K562 (cell line): ENCODE data around the gene SLC38A1. TPM values are rescaled to one million over a fixed set of nuclear protein-coding genes. Genes with fewer than 3 reads are reported as not detected.

ENCODE experiments used
- ATAC-seq: fragments of 200-7000 bp; cut with Tn5 transposase; 3 replicates; pipeline ENCODE4 v1.9.1; 2020; ENCODE audit warnings: moderate library complexity
- BruUV-seq: library from RNA; stranded (reverse); fragments of 400-500 nt; replicated peaks from 2 replicates; lab custom pipeline; 2021; lab: Mats Ljungman, UMichigan
- CTCF ChIA-PET: fragments of 300-600 bp; formaldehyde crosslinking; extraction: SDS; loops from one replicate; lab custom pipeline; 2021; ENCODE audit warnings: low intra/inter-chr PET ratio; lab: Yijun Ruan, JAX
- POLR2A ChIA-PET: fragments of 300-600, 350-650 bp; sonication (Branson Sonifier 250); formaldehyde crosslinking; extraction: SDS; loops from one replicate; lab custom pipeline; 2021; ENCODE audit warnings: antibody characterized with exemption, inconsistent platforms; lab: Yijun Ruan, JAX
- DNase-seq, 4 experiments: peaks; one replicate each; pipeline versions ENCODE4 v3.0.0 to v3.0.0-alpha.2; 2011 to 2018; ENCODE audit warnings: low spot score in 3 of 4, mixed read lengths in 3 of 4; ENCODE audit errors: extremely low read depth in 1 of 4
- FAIRE-seq: peaks from 2 replicates; lab custom pipeline; 2011; peaks lifted over from hg19 to GRCh38; lab: Jason Lieb, UNC
- H2AFZ ChIP-seq: 2 replicates; pipeline ENCODE4 v1.6.0; 2011; ENCODE audit warnings: low read depth, low read length, control low read depth, inconsistent platforms
- H3K27ac ChIP-seq: fragments of 200-600 bp; 3 replicates; pipeline ENCODE4 v1.8.0; 2011; ENCODE audit warnings: low read depth, mild to moderate bottlenecking, control low read depth, inconsistent platforms, low read length, moderate library complexity, mixed read lengths; ENCODE audit errors: extremely low read depth
- H3K27me3 ChIP-seq, 2 experiments: fragments of 300-600 bp in 1 of 2; 2 replicates in 1 of 2; 3 replicates in 1 of 2; pipeline versions ENCODE4 v1.6.0 to v1.8.0; 2011; ENCODE audit warnings: inconsistent platforms in 2 of 2, low read length in 2 of 2, mild to moderate bottlenecking in 1 of 2, mixed read lengths in 1 of 2, moderate library complexity in 1 of 2; ENCODE audit not compliant: control insufficient read depth in 2 of 2, insufficient read depth in 2 of 2
- H3K36me3 ChIP-seq: fragments of 300-600 bp; 3 replicates; pipeline ENCODE4 v1.8.0; 2011; ENCODE audit warnings: mild to moderate bottlenecking, low read length, inconsistent platforms; ENCODE audit not compliant: control insufficient read depth, insufficient read depth
- H3K4me1 ChIP-seq, 2 experiments: fragments of 200-600 bp in 1 of 2; replicated peaks in 1 of 2; 2 replicates in 1 of 2; 3 replicates in 1 of 2; pipeline versions ENCODE4 v1.5.1 to v1.8.0; 2011; ENCODE audit warnings: inconsistent platforms in 2 of 2, low read length in 2 of 2, mild to moderate bottlenecking in 1 of 2, mixed read lengths in 1 of 2, moderate library complexity in 1 of 2; ENCODE audit not compliant: control insufficient read depth in 2 of 2, insufficient read depth in 2 of 2
- H3K4me2 ChIP-seq: 2 replicates; pipeline ENCODE4 v1.6.1; 2011; ENCODE audit warnings: low read length, control low read depth, inconsistent platforms, mixed read lengths; ENCODE audit not compliant: insufficient read depth
- H3K4me3 ChIP-seq: fragments of 200-600 bp; sonication (generic), shearing (Covaris generic); 2 replicates; pipeline ENCODE4 v1.5.1; 2016; ENCODE audit warnings: control low read depth, inconsistent platforms
- H3K79me2 ChIP-seq: fragments of 200-600 bp; 3 replicates; pipeline ENCODE4 v1.8.0; 2011; ENCODE audit warnings: low read length, inconsistent platforms; ENCODE audit not compliant: control insufficient read depth, insufficient read depth
- H3K9ac ChIP-seq, 2 experiments: 2 replicates each; pipeline versions ENCODE4 v1.6.0 to v1.6.1; 2011; ENCODE audit warnings: low read depth in 2 of 2, low read length in 2 of 2, control low read depth in 1 of 2, inconsistent platforms in 1 of 2, mild to moderate bottlenecking in 1 of 2, mixed read lengths in 1 of 2; ENCODE audit not compliant: insufficient read depth in 1 of 2
- H3K9me1 ChIP-seq: one replicate; pipeline ENCODE4 v1.6.0; 2011; ENCODE audit warnings: inconsistent platforms, mild to moderate bottlenecking, low read length, moderate library complexity; ENCODE audit not compliant: control insufficient read depth, insufficient read depth
- H3K9me3 ChIP-seq: replicated peaks from 2 replicates; pipeline ENCODE4 v1.5.1; 2011; ENCODE audit warnings: low read depth, low read length, inconsistent platforms; ENCODE audit not compliant: control insufficient read depth, insufficient read depth
- H4K20me1 ChIP-seq: replicated peaks from 2 replicates; pipeline ENCODE4 v1.6.1; 2011; ENCODE audit warnings: low read length, inconsistent platforms, mixed read lengths; ENCODE audit not compliant: control insufficient read depth, insufficient read depth
- CEBPG ChIP-seq, 3 experiments: fragments of 200-800 bp in 1 of 3; sonication (Bioruptor generic) in 1 of 3; sonication (generic) in 1 of 3; formaldehyde crosslinking in 1 of 3; IDR thresholded peaks in 2 of 3; conservative IDR thresholded peaks in 1 of 3; 2 replicates each; pipeline versions ENCODE4 v1.6.1 to v1.8.0; 2016 to 2022; ENCODE audit warnings: missing compliant biosample characterization in 2 of 3, missing genetic modification characterization in 2 of 3, mild to moderate bottlenecking in 1 of 3, missing genetic modification reagents in 1 of 3
- CSDE1 ChIP-seq, 2 experiments: fragments of 450-650 bp; IDR thresholded peaks; 2 replicates each; pipeline ENCODE4 v1.6.1; 2016; ENCODE audit warnings: mild to moderate bottlenecking in 1 of 2
- E2F5 ChIP-seq: sonication (generic); formaldehyde crosslinking; IDR thresholded peaks from 2 replicates; pipeline ENCODE4 v1.8.0; 2022; ENCODE audit warnings: mild to moderate bottlenecking, missing genetic modification reagents
- MAFK ChIP-seq: IDR thresholded peaks from 2 replicates; pipeline ENCODE4 v1.6.1; 2011; ENCODE audit warnings: low read length, improper control_type of control experiment
- NEUROD1 ChIP-seq: fragments of 150-350 bp; IDR thresholded peaks from 2 replicates; pipeline ENCODE4 v1.6.1; 2014; ENCODE audit warnings: borderline replicate concordance, low read length, low read depth; ENCODE audit not compliant: partially characterized antibody
- PHF20 ChIP-seq: fragments of 450-650 bp; IDR thresholded peaks from 2 replicates; pipeline ENCODE4 v1.6.1; 2018; ENCODE audit not compliant: partially characterized antibody
- PRPF4 ChIP-seq: fragments of 200-400 bp; formaldehyde crosslinking; IDR thresholded peaks from one replicate; pipeline ENCODE4 v1.6.1; 2017; ENCODE audit warnings: low read length, low read depth, mild to moderate bottlenecking; ENCODE audit not compliant: insufficient read depth, poor library complexity, severe bottlenecking
- PTBP1 ChIP-seq: fragments of 200-400 bp; formaldehyde crosslinking; IDR thresholded peaks from 2 replicates; pipeline ENCODE4 v1.6.1; 2017; ENCODE audit warnings: low read depth, low read length
- RFX5 ChIP-seq: IDR thresholded peaks from 2 replicates; pipeline ENCODE4 v1.6.1; 2011; ENCODE audit warnings: low read depth, mild to moderate bottlenecking, improper control_type of control experiment, low read length
- TARDBP ChIP-seq: fragments of 450-650 bp; IDR thresholded peaks from 2 replicates; pipeline ENCODE4 v1.6.1; 2016
- ZBTB49 ChIP-seq: sonication (generic); formaldehyde crosslinking; IDR thresholded peaks from 2 replicates; pipeline ENCODE4 v1.8.0; 2022; ENCODE audit warnings: missing genetic modification reagents, mild to moderate bottlenecking, borderline replicate concordance
- ZNF217 ChIP-seq: sonication (generic); formaldehyde crosslinking; IDR thresholded peaks from 2 replicates; pipeline ENCODE4 v1.8.0; 2022; ENCODE audit warnings: mild to moderate bottlenecking, missing genetic modification reagents
- ZNF24 ChIP-seq: fragments of 450-650 bp; IDR thresholded peaks from 2 replicates; pipeline ENCODE4 v1.6.1; 2016
- ZNF282 ChIP-seq: sonication (generic); formaldehyde crosslinking; IDR thresholded peaks from 2 replicates; pipeline ENCODE4 v1.8.1; 2023; ENCODE audit warnings: missing genetic modification reagents
- WGBS: fragments of 100-300 bp; shearing (Covaris generic); methylation state at CpG from one replicate; pipeline ENCODE4 v1.1.6; 2016; ENCODE audit warnings: low coverage, mixed read lengths; ENCODE audit not compliant: insufficient coverage; ENCODE audit errors: missing lambda C conversion rate; 5-methylcytosine and 5-hydroxymethylcytosine counted together
- in situ Hi-C: fragments of 300-500 bp; cut with MboI; formaldehyde crosslinking; loops from 4 replicates; pipeline ENCODE4 v1.15.0; 2018; ENCODE audit warnings: inconsistent platforms, mixed read lengths
- intact Hi-C: fragments of 100-400 bp; cut with micrococcal nuclease; formaldehyde crosslinking; loops from 2 replicates; pipeline ENCODE4 v1.14.2; 2022
- polyA plus RNA-seq, 8 experiments: library from polyadenylated mRNA; depleted of rRNA in 4 of 8; stranded (reverse) in 5 of 8; unstranded in 3 of 8; fragments of >200 nt; fragmentation: Nextera tagmentation in 2 of 8; fragmentation: Illumina TruSeq in 1 of 8; extraction: Ambion mirVana in 2 of 8; extraction: Trizol in 1 of 8; gene quantifications; 2 replicates each; pipeline versions ENCODE4 v1.2.1 to v1.2.3, GENCODE V29; 2011 to 2014; ENCODE audit warnings: inconsistent platforms in 1 of 8, missing spikeins in 1 of 8
- total RNA-seq, 7 experiments: library from RNA; depleted of rRNA in 6 of 7; stranded (reverse); fragments of >200 nt in 6 of 7; fragmentation: Illumina TruSeq in 2 of 7; extraction: Trizol in 2 of 7; gene quantifications; 2 replicates each; pipeline versions ENCODE4 v1.2.1 to v1.2.3, GENCODE V29; 2011 to 2021; ENCODE audit warnings: low replicate concordance in 1 of 7
- TF ChIP-seq, protein P1 (sequence below): fragments of 450-650 bp; IDR thresholded peaks from 2 replicates; pipeline ENCODE4 v1.6.1; 2016
- TF ChIP-seq, protein P2 (sequence below): fragments of 450-650 bp; IDR thresholded peaks from 2 replicates; pipeline ENCODE4 v1.6.1; 2014; ENCODE audit warnings: low read depth, mild to moderate bottlenecking, moderate library complexity, borderline replicate concordance

SLC38A1 gene
- total and polyA plus RNA-seq, 9 of the 15 experiments (the other 6 are each of a cell fraction or from before 2014, with no cell fraction given) = 51.9 to 112 (median 75.0) TPM

DNA sequence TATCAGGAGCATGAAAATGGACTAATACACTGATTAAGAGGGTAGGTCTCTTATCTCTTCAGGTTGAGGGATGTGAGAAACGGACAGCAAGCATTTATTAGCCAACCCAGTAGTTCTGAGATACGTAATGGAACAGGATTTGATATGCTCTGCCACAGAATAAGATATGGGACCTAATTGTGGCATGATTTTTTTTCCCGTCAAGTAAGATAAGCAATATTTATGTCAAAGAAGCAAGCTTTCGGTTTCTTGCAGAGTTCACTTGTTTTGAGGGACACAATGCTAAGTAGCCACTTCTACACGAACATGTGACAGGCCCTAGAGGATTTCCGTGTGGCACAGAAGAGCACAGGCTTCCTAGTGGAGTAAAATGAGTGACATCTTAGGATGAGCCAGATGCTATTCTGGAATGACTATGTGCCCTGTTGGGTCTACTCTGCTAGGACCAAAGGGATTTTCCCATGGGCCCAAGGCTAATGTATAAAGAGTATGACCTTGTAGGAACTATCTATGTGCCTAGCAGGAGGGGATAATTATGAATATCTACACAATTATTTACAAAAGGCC is 57.9 kb downstream of the SLC38A1 start:
- peaks cover 89% of the 10 kb centered on the region for H3K36me3 ChIP-seq
- ATAC-seq = no peak; the same call in 2 of the 3 replicates
- H3K4me2 ChIP-seq = no peak overlapping the region

More for the DNA sequence above, 57.9 kb downstream of the SLC38A1 start:
- in situ Hi-C loops (no loop called here), intact Hi-C loops (no loop called here)
- DNase-seq (no peak), FAIRE-seq (no peak)
- BruUV-seq = no TSS peak
- Histone ChIP-seq H3K27me3 (no peaks in the 10 kb centered on the region), H3K9ac (no peak overlapping the region), H3K27ac (no peak overlapping the region), H3K79me2 (peaks cover 21% of the 10 kb centered on the region; the same call in 1 of the 3 replicates), H3K9me1 (no peaks in the 10 kb centered on the region), H3K9me3 (no peaks in the 10 kb centered on the region), H4K20me1 (no peaks in the 10 kb centered on the region), H3K4me3 (no peak overlapping the region), H2AFZ (no peak overlapping the region), H3K4me1 (no peaks in the 10 kb centered on the region)
- ChIA-PET CTCF (no interaction called here), POLR2A (no interaction called here)
- WGBS = 79% methylated on average over 6 of the region's 6 CpGs
- TF ChIP-seq ZBTB49 (CRISPR knock-in tag) (no peak), E2F5 (CRISPR knock-in tag) (no peak), CSDE1 (IDR thresholded peaks at IDR 0.05) (no peak), PRPF4 (no peak), PHF20 (no peak), PTBP1 (no peak), ZNF282 (CRISPR knock-in tag) (no peak), RFX5 (no peak), MAFK (no peak), TARDBP (no peak), ZNF217 (CRISPR knock-in tag) (no peak), CEBPG (CRISPR knock-in tag; IDR thresholded peaks at IDR 0.05) (no peak), CEBPG (tag; conservative IDR thresholded peaks at IDR 0.05 in 1 of 2, IDR thresholded peaks at IDR 0.05 in 1 of 2) (no peak), NEUROD1 (no peak), ZNF24 (no peak)
- TF ChIP-seq, protein P1, sequence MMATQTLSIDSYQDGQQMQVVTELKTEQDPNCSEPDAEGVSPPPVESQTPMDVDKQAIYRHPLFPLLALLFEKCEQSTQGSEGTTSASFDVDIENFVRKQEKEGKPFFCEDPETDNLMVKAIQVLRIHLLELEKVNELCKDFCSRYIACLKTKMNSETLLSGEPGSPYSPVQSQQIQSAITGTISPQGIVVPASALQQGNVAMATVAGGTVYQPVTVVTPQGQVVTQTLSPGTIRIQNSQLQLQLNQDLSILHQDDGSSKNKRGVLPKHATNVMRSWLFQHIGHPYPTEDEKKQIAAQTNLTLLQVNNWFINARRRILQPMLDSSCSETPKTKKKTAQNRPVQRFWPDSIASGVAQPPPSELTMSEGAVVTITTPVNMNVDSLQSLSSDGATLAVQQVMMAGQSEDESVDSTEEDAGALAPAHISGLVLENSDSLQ = no peak
- TF ChIP-seq, protein P2, sequence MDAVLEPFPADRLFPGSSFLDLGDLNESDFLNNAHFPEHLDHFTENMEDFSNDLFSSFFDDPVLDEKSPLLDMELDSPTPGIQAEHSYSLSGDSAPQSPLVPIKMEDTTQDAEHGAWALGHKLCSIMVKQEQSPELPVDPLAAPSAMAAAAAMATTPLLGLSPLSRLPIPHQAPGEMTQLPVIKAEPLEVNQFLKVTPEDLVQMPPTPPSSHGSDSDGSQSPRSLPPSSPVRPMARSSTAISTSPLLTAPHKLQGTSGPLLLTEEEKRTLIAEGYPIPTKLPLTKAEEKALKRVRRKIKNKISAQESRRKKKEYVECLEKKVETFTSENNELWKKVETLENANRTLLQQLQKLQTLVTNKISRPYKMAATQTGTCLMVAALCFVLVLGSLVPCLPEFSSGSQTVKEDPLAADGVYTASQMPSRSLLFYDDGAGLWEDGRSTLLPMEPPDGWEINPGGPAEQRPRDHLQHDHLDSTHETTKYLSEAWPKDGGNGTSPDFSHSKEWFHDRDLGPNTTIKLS = no peak
